Measurements from ENCODE around the gene MROH2B. TPM values are rescaled to one million over a fixed set of nuclear protein-coding genes. Genes with fewer than 3 reads are reported as not detected.

MROH2B gene
- not detected in 2 replicates for total RNA-seq

DNA sequence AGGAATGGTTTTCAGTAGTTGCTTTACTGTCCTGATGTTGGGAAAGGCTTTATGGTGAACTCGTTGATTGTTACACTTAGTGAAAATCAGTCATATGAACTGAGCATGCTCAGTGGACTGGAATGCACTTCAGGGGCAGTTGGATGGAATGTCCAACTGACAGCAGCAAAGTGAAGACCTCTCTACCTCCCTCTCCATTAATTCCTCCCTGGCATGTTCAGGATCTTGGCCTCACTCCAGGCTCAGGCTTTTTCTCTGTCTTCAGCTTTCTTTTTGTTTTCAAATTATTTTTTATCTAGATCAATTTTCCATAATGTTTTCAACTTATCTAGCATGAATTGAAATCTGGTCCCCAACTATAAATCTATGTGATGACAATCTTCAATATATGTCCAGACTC, at the start of gene MROH2B:
Gene MROH2B, minus strand, starts transcription at position 101 of the 400 bp plus-strand sequence. CDS start 490 bp downstream, outside the sequence.

Other genes with a start within 250 kb of the MROH2B start
- gene RPL37, start 236.1 kb downstream of the MROH2B start, total RNA-seq: 57.5 and 68.4 TPM in 2 replicates
- 1.8 and 2.4 TPM in 2 replicates for gene CARD6, start 230.0 kb downstream of the MROH2B start, total RNA-seq
- gene C7, start 161.8 kb downstream of the MROH2B start, total RNA-seq: 3.0 and 3.4 TPM in 2 replicates
- gene C6, start 142.2 kb upstream of the MROH2B start, total RNA-seq: not detected in 2 replicates